H9 (cell line): ENCODE data around the gene PTGES3L. TPM values are rescaled to one million over a fixed set of nuclear protein-coding genes. Genes with fewer than 3 reads are reported as not detected.

ENCODE experiments used
- DNase-seq: peaks from one replicate; pipeline ENCODE4 v3.0.0-alpha.2; 2017
- H2AFZ ChIP-seq: one replicate; pipeline ENCODE4 v1.6.1; 2013; ENCODE audit warnings: mild to moderate bottlenecking, low read length, control low read depth, moderate library complexity
- H2AK5ac ChIP-seq: 2 replicates; pipeline ENCODE4 v1.6.1; 2013; ENCODE audit warnings: low read length, control low read depth, mixed read lengths; ENCODE audit not compliant: insufficient read length
- H2BK120ac ChIP-seq: one replicate; pipeline ENCODE4 v1.6.1; 2013; ENCODE audit warnings: low read depth, mild to moderate bottlenecking, low read length, control low read depth, inconsistent platforms; ENCODE audit not compliant: poor library complexity, severe bottlenecking
- H2BK12ac ChIP-seq: 2 replicates; pipeline ENCODE4 v1.6.1; 2013; ENCODE audit warnings: low read length, control low read depth, mixed read lengths, low read depth; ENCODE audit not compliant: insufficient read length
- H2BK15ac ChIP-seq: 2 replicates; pipeline ENCODE4 v1.6.1; 2013; ENCODE audit warnings: low read depth, low read length, control low read depth
- H2BK20ac ChIP-seq: one replicate; pipeline ENCODE4 v1.6.1; 2013; ENCODE audit warnings: low read depth, mild to moderate bottlenecking, low read length, control low read depth, inconsistent platforms; ENCODE audit not compliant: poor library complexity, severe bottlenecking
- H2BK5ac ChIP-seq: 2 replicates; pipeline ENCODE4 v1.6.1; 2013; ENCODE audit warnings: low read length, control low read depth, mixed read lengths; ENCODE audit not compliant: insufficient read length
- H3K14ac ChIP-seq: 2 replicates; pipeline ENCODE4 v1.6.1; 2013; ENCODE audit warnings: low read length, control low read depth; ENCODE audit not compliant: insufficient read depth
- H3K18ac ChIP-seq: 2 replicates; pipeline ENCODE4 v1.6.1; 2013; ENCODE audit warnings: low read depth, mild to moderate bottlenecking, mixed read lengths, low read length, control low read depth; ENCODE audit not compliant: insufficient read length
- H3K23ac ChIP-seq: 2 replicates; pipeline ENCODE4 v1.6.1; 2013; ENCODE audit warnings: low read length, control low read depth, mixed read lengths, low read depth; ENCODE audit not compliant: insufficient read length
- H3K23me2 ChIP-seq: 2 replicates; pipeline ENCODE4 v1.6.1; 2013; ENCODE audit warnings: low read depth, mild to moderate bottlenecking, mixed read lengths, low read length, control low read depth; ENCODE audit not compliant: insufficient read length, poor library complexity, severe bottlenecking
- H3K27ac ChIP-seq: 2 replicates; pipeline ENCODE4 v1.5.1; 2013; ENCODE audit warnings: low read length, control low read depth, mixed read lengths, low read depth; ENCODE audit not compliant: insufficient read length
- H3K27me3 ChIP-seq: 2 replicates; pipeline ENCODE4 v1.6.1; 2013; ENCODE audit warnings: low read length, control low read depth, inconsistent platforms; ENCODE audit not compliant: insufficient read depth
- H3K4ac ChIP-seq: 2 replicates; pipeline ENCODE4 v1.6.1; 2013; ENCODE audit warnings: low read depth, mild to moderate bottlenecking, control low read depth, inconsistent platforms, low read length, moderate library complexity
- H3K4me1 ChIP-seq: 2 replicates; pipeline ENCODE4 v1.6.1; 2013; ENCODE audit warnings: low read length, control low read depth, inconsistent platforms; ENCODE audit not compliant: insufficient read depth
- H3K4me2 ChIP-seq: 2 replicates; pipeline ENCODE4 v1.6.1; 2013; ENCODE audit warnings: low read length, control low read depth, mixed read lengths; ENCODE audit not compliant: insufficient read length, insufficient read depth
- H3K56ac ChIP-seq: 2 replicates; pipeline ENCODE4 v1.6.1; 2013; ENCODE audit warnings: low read depth, mild to moderate bottlenecking, mixed read lengths, low read length, control low read depth; ENCODE audit not compliant: insufficient read length
- H3K79me1 ChIP-seq: 2 replicates; pipeline ENCODE4 v1.6.1; 2013; ENCODE audit warnings: low read depth, mild to moderate bottlenecking, moderate library complexity, low read length, control low read depth, inconsistent platforms; ENCODE audit not compliant: insufficient read depth, poor library complexity, severe bottlenecking
- H3K79me2 ChIP-seq: 2 replicates; pipeline ENCODE4 v1.6.1; 2013; ENCODE audit warnings: low read length, control low read depth, inconsistent platforms; ENCODE audit not compliant: insufficient read depth
- H3K9ac ChIP-seq: 2 replicates; pipeline ENCODE4 v1.6.1; 2013; ENCODE audit warnings: low read length, control low read depth, mixed read lengths; ENCODE audit not compliant: insufficient read length; ENCODE audit errors: extremely low read depth
- H3K9me3 ChIP-seq: one replicate; pipeline ENCODE4 v1.6.1; 2013; ENCODE audit warnings: low read depth, low read length, inconsistent platforms; ENCODE audit not compliant: control insufficient read depth
- H3T11ph ChIP-seq: one replicate; pipeline ENCODE4 v1.6.1; 2013; ENCODE audit warnings: mild to moderate bottlenecking, low read length, control low read depth, inconsistent platforms
- H4K20me1 ChIP-seq: one replicate; pipeline ENCODE4 v1.6.1; 2013; ENCODE audit not compliant: control insufficient read depth, insufficient read length, insufficient read depth
- H4K5ac ChIP-seq: 2 replicates; pipeline ENCODE4 v1.6.1; 2013; ENCODE audit warnings: low read depth, mild to moderate bottlenecking, mixed read lengths, low read length, control low read depth; ENCODE audit not compliant: insufficient read length
- H4K8ac ChIP-seq: replicated peaks from 2 replicates; pipeline ENCODE4 v1.6.1; 2013; ENCODE audit warnings: low read length, control low read depth, mixed read lengths, low read depth; ENCODE audit not compliant: insufficient read length
- H4K91ac ChIP-seq: 2 replicates; pipeline ENCODE4 v1.6.1; 2013; ENCODE audit warnings: low read depth, mild to moderate bottlenecking, moderate library complexity, mixed read lengths, low read length, control low read depth; ENCODE audit not compliant: insufficient read length
- H3K27ac Mint-ChIP-seq, 3 experiments: 2 replicates in 2 of 3; 3 replicates in 1 of 3; pipeline ENCODE4 v1.8.0; 2020 to 2021; ENCODE audit warnings: mixed read lengths in 3 of 3, mild to moderate bottlenecking in 1 of 3, moderate library complexity in 1 of 3
- H3K27me3 Mint-ChIP-seq: 2 replicates; pipeline ENCODE4 v1.8.0; 2021; ENCODE audit warnings: low read depth, mild to moderate bottlenecking, moderate library complexity, mixed read lengths
- H3K36me3 Mint-ChIP-seq, 3 experiments: 2 replicates in 2 of 3; 3 replicates in 1 of 3; pipeline ENCODE4 v1.8.0; 2020 to 2021; ENCODE audit warnings: low read depth in 3 of 3, mixed read lengths in 3 of 3; ENCODE audit not compliant: insufficient read depth in 1 of 3
- H3K4me1 Mint-ChIP-seq, 2 experiments: 2 replicates each; pipeline ENCODE4 v1.8.0; 2020; ENCODE audit warnings: mixed read lengths in 2 of 2
- H3K4me3 Mint-ChIP-seq, 2 experiments: 2 replicates in 1 of 2; 3 replicates in 1 of 2; pipeline ENCODE4 v1.8.0; 2020 to 2021; ENCODE audit warnings: mild to moderate bottlenecking in 2 of 2, mixed read lengths in 2 of 2, moderate library complexity in 1 of 2
- H3K9me3 Mint-ChIP-seq, 2 experiments: 2 replicates in 1 of 2; 3 replicates in 1 of 2; pipeline ENCODE4 v1.8.0; 2020; ENCODE audit warnings: mild to moderate bottlenecking in 2 of 2, mixed read lengths in 2 of 2, moderate library complexity in 1 of 2
- WGBS: extraction: QIAGEN DNeasy Blood & Tissue Kit; methylation state at CpG from one replicate; pipeline ENCODE4 v1.1.7; 2013; ENCODE audit warnings: missing lambda C conversion rate, low lambda C conversion rate, mixed read lengths; ENCODE audit not compliant: insufficient read length; ENCODE audit errors: extremely low coverage; 5-methylcytosine and 5-hydroxymethylcytosine counted together
- total RNA-seq: library from RNA; stranded (reverse); gene quantifications from 2 replicates; pipeline ENCODE4 v1.2.1, GENCODE V29; 2021
- TF ChIP-seq, protein P1 (sequence below): fragments of 200-600 bp; sonication (generic); conservative IDR thresholded peaks from 3 replicates; pipeline ENCODE4 v1.8.0; 2021; ENCODE audit warnings: antibody characterized with exemption, mild to moderate bottlenecking

PTGES3L gene
- total RNA-seq, 1 experiment from 2014 or later, result 4.2 TPM

- Histone ChIP-seq H2BK12ac (no peak overlapping the region), H3K23me2 (peaks cover 8% of the 10 kb centered on the region), H3T11ph (no peak overlapping the region), H4K5ac (no peak overlapping the region), H2AFZ (no peak overlapping the region), H3K23ac (no peak overlapping the region), H4K20me1 (no peaks in the 10 kb centered on the region), H3K4me2 (peak overlapping the region; percentile 25), H3K56ac (no peak overlapping the region), H3K79me2 (no peaks in the 10 kb centered on the region; the same call in 1 of the 2 replicates), H2AK5ac (no peak overlapping the region), H3K27ac (no peak overlapping the region), H3K14ac (no peak overlapping the region; the same call in 1 of the 2 replicates), H3K18ac (no peak overlapping the region), H4K8ac (no peak overlapping the region), H3K27me3 (no peaks in the 10 kb centered on the region), H3K4me1 (peaks cover 3% of the 10 kb centered on the region), H3K9ac (no peak overlapping the region), H2BK15ac (no peak overlapping the region), H2BK20ac (no peak overlapping the region), H2BK5ac (no peak overlapping the region), H3K79me1 (no peaks in the 10 kb centered on the region), H4K91ac (no peak overlapping the region), H3K4ac (no peak overlapping the region), H3K9me3 (no peaks in the 10 kb centered on the region), H2BK120ac (no peak overlapping the region)
- Mint-ChIP-seq H3K4me1 (peaks cover 22 to 43% of the 10 kb centered on the region in 2 experiments), H3K4me3 (peak overlapping the region; percentile 97 to 98), H3K9me3 (no peaks in the 10 kb centered on the region), H3K27me3 (no peaks in the 10 kb centered on the region), H3K27ac (peak overlapping the region; percentile 77 to 82 (median 79); a peak in 4 of 7 replicates), H3K36me3 (peaks cover 11 to 41% (median 41%) of the 10 kb centered on the region in 3 experiments; a peak in 6 of 7 replicates)
- no CpG with 5 or more reads among the region's 6 CpGs for WGBS
- TF ChIP-seq, protein P1, sequence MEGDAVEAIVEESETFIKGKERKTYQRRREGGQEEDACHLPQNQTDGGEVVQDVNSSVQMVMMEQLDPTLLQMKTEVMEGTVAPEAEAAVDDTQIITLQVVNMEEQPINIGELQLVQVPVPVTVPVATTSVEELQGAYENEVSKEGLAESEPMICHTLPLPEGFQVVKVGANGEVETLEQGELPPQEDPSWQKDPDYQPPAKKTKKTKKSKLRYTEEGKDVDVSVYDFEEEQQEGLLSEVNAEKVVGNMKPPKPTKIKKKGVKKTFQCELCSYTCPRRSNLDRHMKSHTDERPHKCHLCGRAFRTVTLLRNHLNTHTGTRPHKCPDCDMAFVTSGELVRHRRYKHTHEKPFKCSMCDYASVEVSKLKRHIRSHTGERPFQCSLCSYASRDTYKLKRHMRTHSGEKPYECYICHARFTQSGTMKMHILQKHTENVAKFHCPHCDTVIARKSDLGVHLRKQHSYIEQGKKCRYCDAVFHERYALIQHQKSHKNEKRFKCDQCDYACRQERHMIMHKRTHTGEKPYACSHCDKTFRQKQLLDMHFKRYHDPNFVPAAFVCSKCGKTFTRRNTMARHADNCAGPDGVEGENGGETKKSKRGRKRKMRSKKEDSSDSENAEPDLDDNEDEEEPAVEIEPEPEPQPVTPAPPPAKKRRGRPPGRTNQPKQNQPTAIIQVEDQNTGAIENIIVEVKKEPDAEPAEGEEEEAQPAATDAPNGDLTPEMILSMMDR, result no peak
- peak; percentile 41 for DNase-seq
Measured at GRCh38 chr17:43020030-43020621, 40.2 kb upstream of the PTGES3L start.
